ENCODE measurements around the gene ADA.

The ADA gene

GRCh38 chr20:44644230-44644617 is 7.3 kb downstream of the ADA start:
- TF ChIP-seq CTCF (IDR thresholded peaks at IDR 0.05; ENCODE audit: low read length, missing control alignments), result no peak
- no peak for DNase-seq (ENCODE audit: low read depth)
- H3K4me3 ChIP-seq (replicated peaks; ENCODE audit: low read depth, low read length), result no peak overlapping the region

GRCh38 chr20:44643596-44644229 is 7.8 kb downstream of the ADA start:
- peak; percentile 95 for DNase-seq (ENCODE audit: low read depth)
- no peak for TF ChIP-seq CTCF (IDR thresholded peaks at IDR 0.05; ENCODE audit: low read length, missing control alignments)
- no peak overlapping the region for H3K4me3 ChIP-seq (replicated peaks; ENCODE audit: low read depth, low read length)

GRCh38 chr20:44643154-44643519 is 8.4 kb downstream of the ADA start:
- no peak for TF ChIP-seq CTCF (IDR thresholded peaks at IDR 0.05; ENCODE audit: low read length, missing control alignments)
- no peak overlapping the region for H3K4me3 ChIP-seq (replicated peaks; ENCODE audit: low read depth, low read length)
- DNase-seq (ENCODE audit: low read depth), result no peak

- no peak for TF ChIP-seq CTCF (IDR thresholded peaks at IDR 0.05; ENCODE audit: low read length, missing control alignments)
- H3K4me3 ChIP-seq (replicated peaks; ENCODE audit: low read depth, low read length), result no peak overlapping the region
These were observed 9.0 kb downstream of the ADA start for GRCh38 chr20:44642203-44643153.

GRCh38 chr20:44641325-44641724 is 10.2 kb downstream of the ADA start:
- DNase-seq (ENCODE audit: low read depth), result no peak
- H3K4me3 ChIP-seq (replicated peaks; ENCODE audit: low read depth, low read length), result no peak overlapping the region
- no peak for TF ChIP-seq CTCF (IDR thresholded peaks at IDR 0.05; ENCODE audit: low read length, missing control alignments)

More at GRCh38 chr20:44642203-44643153, 9.0 kb downstream of the ADA start:
- peak; percentile 97 for DNase-seq (ENCODE audit: low read depth)

GRCh38 chr20:44640522-44640921 is 11.0 kb downstream of the ADA start:
- DNase-seq (ENCODE audit: low read depth), result no peak
- no peak overlapping the region for H3K4me3 ChIP-seq (replicated peaks; ENCODE audit: low read depth, low read length)
- TF ChIP-seq CTCF (IDR thresholded peaks at IDR 0.05; ENCODE audit: low read length, missing control alignments), result no peak
